Globus pallidus (tissue), 1 donor: ENCODE data around the gene TMEM132D.
A peak's percentile ranks its signal among the peaks of the same experiment; 100 is the strongest.

Source experiments
- DNase-seq: peaks from one replicate; pipeline ENCODE4 v3.0.0-alpha.2; 2015; ENCODE audit warnings: low spot score

Gene TMEM132D

DNA sequence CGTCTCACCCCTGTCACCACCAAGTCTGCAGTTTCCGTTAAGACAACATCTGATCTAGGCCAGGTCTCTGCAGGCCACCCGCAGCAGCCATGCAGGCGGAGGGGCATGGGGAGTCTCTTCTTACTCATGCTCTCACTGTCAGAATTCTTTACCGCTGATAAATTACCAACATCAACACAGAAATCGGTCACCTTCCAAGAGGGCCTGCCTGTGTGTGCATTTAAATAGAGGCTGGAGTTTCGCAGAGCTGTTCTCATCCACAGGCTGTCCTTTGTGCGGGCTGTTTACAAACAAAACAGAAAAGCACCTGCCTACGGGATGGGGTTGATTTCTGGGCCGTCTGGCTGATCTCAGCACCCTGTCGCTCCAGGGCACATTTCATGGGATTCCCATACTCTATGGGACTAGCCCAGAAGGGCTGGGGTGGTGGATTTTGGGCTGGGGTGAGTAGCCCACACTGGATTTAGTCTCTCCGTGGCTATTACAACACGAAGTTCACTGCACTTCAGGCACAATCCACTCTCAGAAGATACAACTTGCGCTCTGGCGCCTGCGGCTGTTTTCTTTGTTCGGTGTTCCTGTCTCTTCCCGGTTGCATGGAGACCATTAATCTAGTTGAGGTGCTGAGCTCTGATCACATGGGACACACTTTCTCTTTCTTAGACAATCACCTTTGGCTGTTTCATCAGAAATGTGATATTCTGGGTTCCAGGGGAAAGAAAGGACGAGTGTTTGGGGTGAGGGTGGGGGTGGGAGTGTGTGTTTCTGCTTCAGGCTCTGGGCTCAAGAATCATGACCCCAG, 719.5 kb downstream of the TMEM132D start:
- DNase-seq, result no peak

DNA sequence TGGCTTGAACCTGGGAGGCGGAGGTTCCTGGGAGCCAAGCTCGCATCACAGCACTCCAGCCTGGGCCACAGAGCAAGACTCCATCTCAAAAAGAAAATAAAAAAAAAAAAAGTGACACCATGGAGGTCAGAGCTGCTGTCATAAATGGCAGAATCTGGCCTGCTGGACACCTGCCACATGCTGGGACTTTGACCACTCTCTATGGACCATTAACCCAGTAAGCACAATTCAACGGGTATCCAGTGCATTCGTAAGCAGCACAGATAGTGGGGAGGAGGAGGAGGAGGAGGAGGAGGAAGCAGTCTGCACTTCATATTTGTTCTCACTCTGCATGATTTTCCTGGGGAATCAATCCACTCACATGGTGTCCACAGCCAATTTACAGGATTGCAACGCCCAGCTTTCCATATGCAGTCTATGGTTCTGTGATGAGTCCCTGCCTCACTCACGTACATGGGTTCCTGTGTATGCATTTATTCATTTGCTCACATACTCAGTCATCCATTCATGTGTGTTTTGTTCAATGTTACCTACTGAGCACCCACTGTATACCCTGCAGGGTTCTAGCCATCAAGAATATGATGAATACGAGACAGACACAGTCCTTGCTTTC, 723.8 kb downstream of the TMEM132D start:
- no peak for DNase-seq

DNA sequence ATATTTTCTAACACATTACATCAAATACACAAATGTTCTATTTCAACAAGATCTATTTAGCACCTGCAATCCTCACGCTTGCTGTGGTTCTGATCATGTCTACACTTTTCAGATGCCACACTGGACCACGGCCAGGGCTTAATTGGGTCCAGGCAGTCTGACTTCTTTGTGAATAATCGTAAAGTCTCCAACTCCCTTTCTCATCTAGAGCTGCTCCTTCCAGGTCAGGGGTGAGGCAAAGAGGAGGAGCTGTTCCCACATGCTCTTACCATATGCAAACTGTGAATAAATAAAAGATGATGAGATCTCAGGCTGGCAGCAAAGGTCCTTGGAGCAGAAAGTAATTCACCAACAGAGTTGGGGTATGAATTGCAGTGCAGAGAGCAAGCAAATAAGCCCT, 733.9 kb downstream of the TMEM132D start:
- DNase-seq, result no peak

DNA sequence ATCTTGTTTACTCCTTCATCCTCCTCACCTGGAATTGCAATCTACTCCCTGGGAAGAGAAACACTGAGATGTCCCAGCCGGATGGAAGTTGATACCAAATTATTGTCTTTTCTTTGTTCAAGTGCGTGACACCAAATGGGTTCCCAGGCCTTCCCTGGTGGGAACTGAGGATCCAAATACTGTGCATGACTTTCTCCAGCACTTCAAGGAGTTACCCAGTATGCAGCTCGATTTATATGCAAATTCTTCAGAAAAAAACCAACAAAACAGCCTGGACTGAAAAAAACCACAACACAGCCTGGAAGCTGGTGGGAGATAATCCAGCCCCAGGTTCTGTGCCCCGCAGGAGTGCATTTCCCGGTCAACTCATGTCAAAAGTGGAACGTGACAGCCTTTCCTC, 740.0 kb downstream of the TMEM132D start:
- DNase-seq, result no peak

DNA sequence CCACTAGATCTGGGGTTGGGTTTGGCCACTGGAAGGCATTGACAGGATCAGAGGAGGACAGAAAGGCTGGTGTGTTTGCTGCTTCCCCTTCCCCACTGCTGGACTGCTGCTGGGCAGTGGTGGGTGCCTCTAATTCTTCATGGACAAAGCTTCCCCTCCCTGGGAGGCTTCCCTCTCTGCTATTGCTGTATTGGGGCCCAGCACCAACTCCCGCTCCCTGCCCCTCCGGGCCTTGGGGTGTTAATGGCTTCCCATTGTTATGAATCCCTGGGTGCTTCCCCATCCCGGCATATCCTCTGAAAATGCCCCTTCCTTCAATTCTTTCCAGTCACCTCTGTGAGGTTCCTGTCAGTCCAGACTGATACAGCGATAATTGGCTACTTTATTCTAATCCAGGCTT, 740.4 kb downstream of the TMEM132D start:
- DNase-seq, result no peak

DNA sequence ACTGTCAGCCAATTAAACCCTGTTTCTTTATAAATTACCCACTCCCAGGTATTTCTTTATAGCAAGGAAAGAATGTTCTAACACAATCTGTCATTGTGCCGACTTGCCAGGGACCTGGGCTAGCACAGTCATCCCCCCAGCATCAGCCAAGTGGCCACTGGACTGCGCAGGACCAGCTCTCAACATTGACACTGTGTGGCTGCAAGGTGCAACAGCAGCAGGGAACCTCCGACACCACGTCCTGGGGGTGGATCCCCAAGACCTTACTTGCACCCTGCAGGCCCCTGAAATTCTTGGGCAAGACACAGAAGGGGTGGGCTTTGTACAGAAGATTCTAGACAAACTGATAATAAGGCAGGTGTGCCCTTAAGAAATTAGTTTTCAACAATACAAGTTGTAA, 741.0 kb downstream of the TMEM132D start:
- DNase-seq, result no peak

DNA sequence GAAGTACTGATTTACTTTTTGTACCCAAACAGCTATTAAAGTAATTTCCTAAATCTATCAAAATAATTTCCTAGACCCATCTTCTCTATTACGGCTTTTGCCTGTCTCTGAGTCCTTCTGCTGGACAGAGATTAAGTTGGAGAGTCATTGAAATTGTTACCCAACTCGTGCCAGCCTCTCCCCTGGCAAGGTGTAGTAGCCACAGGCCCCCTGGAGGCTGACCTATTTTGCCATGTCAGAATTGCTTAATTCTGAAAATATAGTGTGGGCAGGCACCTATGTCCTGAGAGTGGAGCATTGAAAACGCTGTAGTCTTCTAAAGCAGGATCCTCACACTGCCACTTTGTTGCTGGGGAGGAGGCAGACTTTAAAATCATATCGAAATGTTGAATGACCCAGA, 742.3 kb downstream of the TMEM132D start:
- no peak for DNase-seq

DNA sequence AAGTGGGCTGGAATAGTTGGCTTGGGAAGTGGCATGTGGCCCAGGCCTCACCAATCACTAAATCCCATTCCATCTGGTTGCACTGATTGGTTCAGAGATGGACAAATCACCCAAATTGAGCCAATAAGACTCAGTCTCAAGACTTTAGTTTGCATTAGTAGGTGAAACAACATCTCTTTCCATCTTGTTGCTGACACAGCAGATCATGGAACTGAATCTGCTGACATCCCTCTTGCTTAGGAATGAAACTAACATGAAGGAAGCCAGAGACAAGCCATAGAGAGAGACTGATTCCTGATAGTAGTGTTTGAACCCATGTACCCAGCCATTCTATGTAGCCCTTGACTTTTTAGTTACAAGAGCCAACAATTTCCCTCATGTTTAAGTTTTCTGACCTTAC, 743.5 kb downstream of the TMEM132D start:
- DNase-seq, result no peak

DNA sequence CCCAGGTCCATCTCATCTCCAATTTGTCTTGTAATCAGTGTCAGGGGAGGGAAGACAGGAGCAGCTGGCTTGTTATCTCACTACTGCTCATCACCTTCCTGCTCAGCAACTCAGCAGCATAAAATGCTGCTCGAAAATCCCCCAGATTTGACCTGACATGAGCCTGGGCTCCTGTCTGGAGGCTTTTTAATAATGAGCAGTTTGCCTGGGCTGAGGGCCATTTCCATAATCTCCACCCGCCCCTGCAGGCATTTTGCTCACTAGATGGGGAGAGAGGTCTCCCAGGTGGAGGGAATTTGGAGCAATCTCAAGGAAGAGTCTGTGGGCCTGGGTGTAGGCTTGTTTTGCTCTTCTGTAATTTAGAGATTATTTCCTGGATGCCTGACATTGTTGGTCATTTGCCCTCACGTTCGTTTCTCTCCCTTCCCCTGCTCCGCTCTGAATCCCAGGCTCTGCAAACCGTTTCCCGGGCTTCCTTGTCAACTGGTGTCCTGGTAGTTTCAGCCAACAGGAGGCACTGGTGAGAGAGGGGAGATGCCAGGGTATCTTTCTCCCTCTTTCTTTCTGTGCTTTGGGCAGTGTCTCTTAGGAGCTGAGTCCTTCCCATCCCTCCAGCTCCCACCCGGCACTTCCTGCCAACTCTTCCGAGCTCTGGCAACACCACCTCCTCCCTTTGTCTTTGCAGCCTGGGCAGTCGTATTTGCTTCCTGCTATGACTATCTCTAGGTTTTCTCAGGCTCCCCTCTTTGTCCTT, 751.3 kb downstream of the TMEM132D start:
- DNase-seq, result no peak

DNA sequence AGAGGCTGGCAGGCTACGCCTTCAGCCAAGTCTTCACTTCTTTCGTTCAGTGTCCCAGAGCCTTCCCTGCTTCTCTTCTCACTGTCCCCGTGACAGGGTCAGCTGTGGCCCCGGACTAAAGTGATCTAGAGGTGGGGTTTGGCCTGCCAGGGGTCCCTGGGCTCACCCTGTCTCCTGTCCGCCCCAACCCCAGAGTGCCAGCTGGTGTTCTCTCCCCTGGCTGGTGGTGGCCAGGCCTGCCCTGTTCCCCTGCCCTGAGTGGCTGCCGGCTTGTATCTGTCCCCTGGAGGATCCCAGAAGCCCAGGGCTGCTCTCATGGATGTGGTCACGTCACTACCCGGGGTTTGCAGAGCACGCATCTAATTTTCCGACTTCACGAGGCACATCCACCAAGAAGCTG, 753.1 kb downstream of the TMEM132D start:
- no peak for DNase-seq

DNA sequence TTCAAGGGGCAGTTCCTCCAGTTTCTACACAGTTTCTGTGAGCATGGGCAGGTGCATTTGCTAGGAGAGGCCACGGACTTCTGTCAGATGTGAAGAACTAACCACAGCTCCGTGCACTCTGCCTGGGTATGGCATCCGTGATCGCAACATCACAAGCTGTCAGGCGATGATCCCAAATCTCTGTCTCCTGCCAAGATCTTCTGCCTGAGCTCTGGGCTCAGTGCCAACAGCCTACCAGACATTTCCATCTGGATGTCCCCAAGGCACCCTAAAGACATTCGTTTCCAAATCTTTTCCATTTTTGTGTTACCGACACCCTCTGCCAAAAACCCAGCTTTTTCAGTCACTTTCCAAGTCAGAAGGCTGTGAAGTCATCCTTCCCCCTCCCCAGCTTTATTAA, 758.4 kb downstream of the TMEM132D start:
- peak; percentile 7 for DNase-seq

DNA sequence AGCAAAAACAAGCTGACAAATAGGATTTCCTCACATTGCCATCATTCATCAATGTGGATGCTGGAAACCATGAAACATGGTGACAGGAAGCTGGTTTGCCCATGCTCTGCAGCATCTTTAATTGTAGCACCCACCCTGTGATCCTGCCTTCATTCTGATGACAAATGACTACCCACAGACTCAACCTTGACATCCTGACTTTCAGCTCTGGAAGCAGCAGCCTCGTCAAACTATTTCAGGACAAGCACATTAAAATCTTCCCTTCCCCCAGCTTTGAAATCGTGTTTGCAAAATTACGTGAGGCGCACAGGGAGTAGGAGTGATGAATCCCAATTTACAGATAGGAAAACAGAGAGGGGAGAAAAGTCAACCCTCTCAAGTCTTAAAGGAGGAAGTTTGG, 765.0 kb downstream of the TMEM132D start:
- DNase-seq, result no peak

DNA sequence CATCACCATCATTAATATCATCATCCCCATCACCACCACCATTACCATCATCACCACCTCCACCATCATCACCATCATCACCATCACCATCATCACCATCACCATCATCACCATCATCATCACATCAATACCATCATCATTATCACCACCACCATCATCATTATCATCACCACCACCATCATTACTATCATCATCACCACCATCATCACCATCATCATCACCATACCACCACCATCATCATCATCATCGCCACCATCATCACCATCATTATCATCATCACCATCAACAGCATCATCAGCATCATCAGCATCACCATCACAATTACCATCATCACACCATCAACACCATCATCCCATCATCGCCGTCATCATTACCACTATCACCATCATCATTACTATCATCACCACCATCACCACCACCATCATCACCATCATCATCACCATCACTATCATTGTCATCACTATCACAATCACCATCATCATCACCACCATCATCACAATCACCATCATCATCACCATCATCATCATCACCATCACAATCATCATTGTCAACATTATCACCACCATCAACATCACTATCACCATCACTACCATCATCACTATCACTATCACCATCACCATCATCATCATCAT, 767.0 kb downstream of the TMEM132D start:
- no peak for DNase-seq

DNA sequence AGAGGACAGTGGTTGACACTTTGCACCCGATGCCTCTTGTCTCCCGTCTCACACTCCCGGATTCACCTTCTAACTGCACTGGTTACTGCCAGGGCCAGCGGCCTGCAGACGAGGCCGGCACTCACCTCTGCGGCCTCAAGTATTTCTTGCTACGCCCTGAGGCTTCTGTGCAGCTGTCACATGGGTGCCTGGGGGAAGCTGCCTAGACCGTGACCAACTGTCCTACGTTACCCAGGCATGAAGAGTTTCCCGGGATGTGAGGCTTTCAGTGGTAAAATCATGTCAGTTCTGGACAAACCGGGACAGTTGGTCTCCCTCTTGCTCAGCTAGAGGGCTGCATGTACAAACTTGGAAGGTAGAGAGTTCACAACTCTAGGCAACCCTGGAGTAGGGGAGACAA, 776.1 kb downstream of the TMEM132D start:
- no peak for DNase-seq

DNA sequence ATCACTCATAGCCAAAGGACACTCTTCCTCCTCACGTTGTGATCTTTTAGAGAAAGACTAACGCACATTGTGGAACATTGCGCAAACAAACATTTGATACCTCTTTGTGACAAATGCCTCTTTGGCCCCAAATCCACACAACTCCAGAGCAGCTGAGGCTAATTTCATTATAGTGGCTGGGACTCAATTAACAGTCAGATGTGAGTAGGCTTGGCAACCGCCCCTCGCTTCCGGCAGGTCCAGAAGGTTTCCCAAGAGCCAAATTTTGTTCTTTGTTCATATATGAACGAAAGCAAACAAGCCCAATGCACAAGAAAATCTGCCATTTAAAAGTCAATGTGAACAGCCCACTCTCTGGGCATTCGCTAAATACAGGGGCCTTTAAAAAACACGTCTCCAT, 776.6 kb downstream of the TMEM132D start:
- DNase-seq, result no peak

DNA sequence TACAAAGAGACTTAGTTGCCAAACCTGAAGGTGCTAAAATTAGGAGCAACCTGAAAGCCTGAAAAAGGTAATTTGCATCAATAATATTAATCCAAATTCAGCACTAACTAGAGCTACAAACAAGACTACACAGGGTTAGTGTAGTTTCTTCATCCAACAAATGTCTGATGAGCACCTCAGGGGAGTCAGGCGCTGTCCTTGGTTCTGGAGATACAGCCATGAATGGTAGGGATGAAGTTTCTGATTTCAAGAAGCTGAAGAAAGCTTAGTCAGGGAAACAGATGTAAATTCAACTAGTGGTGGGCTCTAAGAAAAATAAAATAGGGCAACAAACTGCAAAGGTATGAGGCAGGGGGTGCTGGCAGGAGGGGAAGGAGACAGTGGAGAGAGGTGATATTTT, 784.3 kb downstream of the TMEM132D start:
- DNase-seq, result no peak

DNA sequence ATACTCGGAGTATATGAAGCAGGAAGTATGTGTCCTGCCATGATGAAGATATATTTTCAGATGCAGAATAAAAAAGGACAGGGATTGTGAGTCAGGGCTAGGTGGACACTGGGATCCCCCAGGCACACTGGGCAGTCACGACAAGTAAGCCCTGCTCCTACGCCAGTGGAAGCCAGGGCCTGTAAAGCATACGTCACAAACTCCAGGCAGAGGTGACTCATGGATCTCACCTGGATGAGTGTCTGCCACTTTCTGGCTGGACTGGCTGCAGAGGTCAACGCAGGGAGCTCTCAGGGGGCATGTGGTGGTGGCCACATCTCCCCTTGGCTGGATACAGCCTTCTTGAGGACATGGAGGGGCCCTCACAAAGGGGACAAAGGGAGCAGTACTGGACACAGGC, 788.3 kb downstream of the TMEM132D start:
- DNase-seq, result no peak

DNA sequence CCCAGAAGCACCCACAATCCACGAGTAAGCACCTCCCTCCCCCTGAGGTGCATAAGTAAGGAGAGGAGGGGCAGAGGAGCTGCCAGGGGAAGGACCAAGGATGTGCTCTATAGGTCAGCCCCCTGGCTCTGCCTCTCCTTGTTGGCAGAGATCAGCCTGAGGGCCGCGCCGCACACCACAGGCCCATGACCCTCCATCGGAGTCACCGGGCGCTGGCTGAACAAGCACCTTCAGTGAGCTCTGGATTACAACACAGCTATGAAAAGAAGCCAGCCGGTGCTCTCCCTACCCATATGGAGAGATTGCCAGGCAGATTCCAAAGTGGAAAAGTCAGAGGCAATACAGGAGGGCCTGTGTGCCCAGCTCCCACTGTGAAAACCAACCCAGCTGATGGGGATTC, 793.2 kb downstream of the TMEM132D start:
- DNase-seq, result no peak

DNA sequence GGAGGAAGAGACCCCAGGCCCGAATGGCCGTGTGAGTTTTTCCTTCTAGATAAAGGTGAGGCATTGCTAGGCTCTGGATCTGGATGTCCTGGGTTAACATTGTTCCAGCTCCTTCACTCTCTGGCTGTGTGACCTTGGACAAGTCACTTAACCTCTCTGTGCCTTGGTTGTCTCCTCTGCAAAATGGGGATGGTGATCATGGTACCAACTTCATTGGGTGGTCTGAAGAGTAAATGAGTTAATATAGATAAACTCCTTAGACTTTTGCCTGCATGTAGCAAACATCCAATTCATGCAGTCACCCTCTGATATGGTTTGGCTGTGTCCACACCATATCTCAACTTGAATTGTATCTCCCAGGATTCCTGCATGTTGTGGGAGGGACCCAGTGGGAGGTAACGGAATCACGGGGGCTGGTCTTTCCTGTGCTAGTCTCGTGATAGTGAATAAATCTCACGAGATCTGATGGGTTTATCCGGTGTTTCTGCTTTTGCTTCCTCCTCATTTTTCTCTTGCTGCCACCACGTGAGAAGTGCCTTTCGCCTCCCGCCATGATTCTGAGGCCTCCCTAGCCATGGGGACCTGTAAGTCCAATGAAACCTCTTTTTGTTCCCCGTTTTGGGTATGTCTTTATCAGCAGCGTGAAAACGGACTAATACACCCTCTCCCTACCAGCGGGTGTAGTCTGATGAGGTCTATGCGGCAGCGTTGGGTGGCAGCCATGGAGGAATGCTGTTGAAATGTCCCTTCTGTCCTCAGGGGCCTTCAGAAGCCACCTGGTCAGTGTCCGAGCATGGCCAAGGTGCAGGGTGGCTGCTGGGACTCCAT, 794.4 kb downstream of the TMEM132D start:
- DNase-seq, result no peak

DNA sequence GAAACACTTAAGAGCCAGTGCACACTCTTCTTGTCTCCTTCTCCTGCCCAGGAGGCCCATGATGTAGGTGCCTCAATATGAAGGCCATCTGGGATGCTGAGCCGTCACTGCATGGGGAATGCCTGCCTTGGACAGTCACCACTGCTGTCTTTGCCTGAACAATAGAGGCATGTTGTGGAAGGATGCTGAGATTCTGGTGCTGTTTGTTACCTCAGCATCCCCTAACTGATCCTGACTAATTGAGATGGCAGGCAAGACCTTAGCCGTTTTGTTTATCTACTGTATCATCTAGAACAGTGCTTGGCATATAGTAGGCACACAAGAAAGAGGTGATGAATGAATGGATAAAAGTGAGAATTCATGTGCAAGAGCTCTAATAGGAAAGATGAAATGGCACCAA, 797.1 kb downstream of the TMEM132D start:
- no peak for DNase-seq

DNA sequence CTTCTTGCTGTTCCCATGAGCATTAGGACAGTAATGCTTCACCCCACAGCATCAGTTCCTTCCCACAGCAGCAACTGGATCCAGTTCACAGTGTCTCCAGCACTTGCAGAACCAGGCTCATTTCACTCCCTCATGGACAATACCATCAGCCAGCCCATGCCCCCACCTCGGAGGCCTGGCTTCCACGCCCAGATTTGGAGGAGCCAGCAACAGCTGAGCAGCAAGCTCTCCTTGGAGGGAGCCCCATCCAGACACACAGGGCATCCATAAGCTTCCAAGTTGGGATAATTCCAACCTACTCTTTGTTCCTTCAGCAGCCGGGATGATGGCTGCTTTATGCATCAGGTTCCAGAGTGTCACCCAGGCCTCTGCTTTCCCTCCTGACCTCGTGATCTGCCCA, 800.6 kb downstream of the TMEM132D start:
- DNase-seq, result no peak

DNA sequence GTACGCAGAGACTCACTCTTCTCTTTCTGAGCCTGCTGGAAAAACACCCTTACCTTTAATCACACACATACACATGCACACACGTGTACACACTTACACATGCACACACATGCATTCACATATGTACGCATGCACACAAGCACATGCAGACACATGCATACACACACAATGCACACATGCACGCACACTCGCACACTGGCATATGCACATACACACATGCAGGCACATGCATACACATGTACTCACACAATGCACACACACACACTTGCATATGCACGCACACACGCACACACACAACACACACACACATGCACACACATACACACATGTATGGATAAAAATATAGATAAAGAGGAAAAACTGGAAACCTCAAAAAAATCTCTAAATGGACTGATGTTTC, 801.6 kb downstream of the TMEM132D start:
- no peak for DNase-seq
